ENCODE measurements around the gene ZNF773. TPM values are rescaled to one million over a fixed set of nuclear protein-coding genes. Genes with fewer than 3 reads are reported as not detected.
"Not testable (repeated sequence)": the region's sequence is repeated elsewhere in the genome, so short reads cannot be mapped to it uniquely, and the experiment has no call there.

The ZNF773 gene
- total and polyA plus RNA-seq, 8 donors: 0.99 to 4.0 (median 3.2) TPM

DNA sequence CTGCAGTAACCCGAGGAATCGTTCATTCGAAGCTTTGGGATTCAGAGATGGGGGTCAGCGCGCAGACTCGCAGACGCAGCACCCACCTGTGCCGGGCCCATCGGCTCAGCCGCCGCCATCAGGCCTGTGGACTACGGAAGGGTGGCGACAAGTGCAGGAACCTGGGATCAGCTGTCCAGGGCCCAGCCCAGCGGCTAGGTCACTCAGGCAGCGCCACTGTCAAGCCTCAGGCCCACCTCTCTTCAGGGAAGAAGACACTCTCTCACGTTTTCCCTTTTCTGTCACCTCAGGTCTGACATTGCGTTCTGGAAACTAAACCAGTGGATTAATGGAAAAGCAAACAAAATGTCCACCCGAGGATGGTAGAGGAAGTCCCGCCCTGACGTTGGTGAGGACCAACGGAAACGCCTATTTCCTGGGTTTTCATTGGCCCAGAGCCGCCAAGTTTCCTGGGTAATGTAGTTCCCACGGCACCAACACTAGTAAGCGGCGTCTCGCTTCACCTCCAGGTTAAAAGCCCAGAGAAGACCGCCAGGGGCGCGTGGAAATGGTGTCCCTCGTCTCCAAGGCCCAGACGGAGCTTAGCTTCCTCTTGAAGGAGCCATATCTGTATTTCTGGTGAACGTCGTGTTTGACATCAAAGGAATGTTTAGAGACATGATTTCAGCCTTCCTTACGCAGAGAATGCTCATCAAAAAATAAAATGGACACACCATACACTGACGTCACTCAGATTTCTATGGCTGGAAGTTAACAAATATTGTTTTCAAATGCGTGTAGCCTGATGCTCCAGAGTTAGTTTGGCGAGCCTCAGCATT lies 22.3 kb upstream of the ZNF773 start, which contains the start of gene ZNF772:
TSS of gene ZNF772 (minus strand) at position 376 of the 818 bp plus-strand sequence. CDS start at position 119, 257 bp downstream.
- intact Hi-C loops (cut with DNase I): no loop called here

DNA sequence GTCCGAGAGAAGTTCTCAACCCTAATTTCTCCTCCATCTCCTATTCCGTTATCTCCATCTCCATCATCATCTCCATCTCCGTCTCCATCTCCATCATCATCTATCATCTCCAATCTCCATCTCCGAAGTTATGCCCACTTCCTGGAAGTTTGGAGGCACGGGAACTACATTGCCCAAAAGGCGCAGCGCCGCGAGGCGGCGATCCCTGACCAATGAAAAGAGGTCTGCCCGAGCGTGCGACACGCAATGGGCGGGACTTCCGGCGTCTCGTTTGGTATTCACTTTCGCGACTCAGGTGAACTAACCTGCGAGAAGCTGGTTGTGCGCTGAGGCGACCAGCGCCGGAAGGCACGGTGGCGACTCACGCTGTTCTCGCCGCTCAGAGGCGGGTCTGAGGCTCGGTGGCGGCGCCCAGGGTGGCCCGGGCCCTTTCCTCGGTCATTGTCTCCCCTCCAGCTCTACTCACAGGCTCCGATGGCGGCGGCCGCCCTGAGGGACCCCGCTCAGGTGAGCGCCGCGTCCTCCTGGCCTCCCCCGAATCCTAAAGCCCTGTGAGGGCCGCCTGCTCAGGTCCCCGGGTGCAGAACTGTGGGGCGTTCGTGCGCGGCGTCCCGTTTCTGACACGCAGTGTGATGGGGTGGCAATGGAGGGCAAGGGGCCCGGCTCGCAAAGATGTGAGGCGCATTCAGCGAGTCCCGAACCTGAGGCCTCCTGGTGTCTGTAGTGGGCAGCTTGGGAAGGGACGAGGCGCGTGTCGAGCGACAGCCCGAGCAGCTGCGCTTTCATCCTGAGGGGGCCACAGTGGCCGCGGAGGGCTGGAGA lies 12.1 kb upstream of the ZNF773 start, which contains the start of gene ZNF419:
TSS of gene ZNF419 (plus strand) at position 274 of the 822 bp plus-strand sequence. CDS start at position 475, 201 bp downstream.
- peak; percentile 99 to 100 (median 100) for ATAC-seq
- peak within 1 kb of the TSS; percentile 29 to 69 (median 57) for H3K27ac ChIP-seq
- WGBS, 2 donors: 1% methylated on average over 54 to 58 of the region's 69 CpGs
- H3K9me3 ChIP-seq; intact Hi-C loops (cut with DNase I); H3K36me3 ChIP-seq; H3K4me1 ChIP-seq; H3K27me3 ChIP-seq: not testable (repeated sequence)
- DNase-seq: peak; percentile 91 to 97 (median 94)
- peak; percentile 66 for FAIRE-seq
- H3K4me3 ChIP-seq: peak within 1 kb of the TSS; percentile 62 to 96 (median 85)

More for the DNA sequence above, 22.3 kb upstream of the ZNF773 start, which contains the start of gene ZNF772:
- H3K27ac ChIP-seq: peak within 1 kb of the TSS in 3 of 4 donors; percentile 34 to 69 (median 53)
- peaks cover 0 to 28% (median 10%) of the 10 kb centered on the region in 3 donors for H3K36me3 ChIP-seq
- peaks cover 0 to 19% (median 8%) of the 10 kb centered on the region in 4 donors for H3K9me3 ChIP-seq
- WGBS, 2 donors: 6 to 9% methylated on average over 38 of the region's 38 CpGs
- H3K4me3 ChIP-seq: peak within 1 kb of the TSS; percentile 40 to 73 (median 58)
- TF ChIP-seq, protein P1, sequence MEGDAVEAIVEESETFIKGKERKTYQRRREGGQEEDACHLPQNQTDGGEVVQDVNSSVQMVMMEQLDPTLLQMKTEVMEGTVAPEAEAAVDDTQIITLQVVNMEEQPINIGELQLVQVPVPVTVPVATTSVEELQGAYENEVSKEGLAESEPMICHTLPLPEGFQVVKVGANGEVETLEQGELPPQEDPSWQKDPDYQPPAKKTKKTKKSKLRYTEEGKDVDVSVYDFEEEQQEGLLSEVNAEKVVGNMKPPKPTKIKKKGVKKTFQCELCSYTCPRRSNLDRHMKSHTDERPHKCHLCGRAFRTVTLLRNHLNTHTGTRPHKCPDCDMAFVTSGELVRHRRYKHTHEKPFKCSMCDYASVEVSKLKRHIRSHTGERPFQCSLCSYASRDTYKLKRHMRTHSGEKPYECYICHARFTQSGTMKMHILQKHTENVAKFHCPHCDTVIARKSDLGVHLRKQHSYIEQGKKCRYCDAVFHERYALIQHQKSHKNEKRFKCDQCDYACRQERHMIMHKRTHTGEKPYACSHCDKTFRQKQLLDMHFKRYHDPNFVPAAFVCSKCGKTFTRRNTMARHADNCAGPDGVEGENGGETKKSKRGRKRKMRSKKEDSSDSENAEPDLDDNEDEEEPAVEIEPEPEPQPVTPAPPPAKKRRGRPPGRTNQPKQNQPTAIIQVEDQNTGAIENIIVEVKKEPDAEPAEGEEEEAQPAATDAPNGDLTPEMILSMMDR (IDR thresholded peaks at IDR 0.05): peak in 3 of 4 donors; percentile 12 to 32 (median 29)
- peak; percentile 100 for ATAC-seq
- DNase-seq: peak; percentile 81 to 93 (median 87)
- H3K4me1 ChIP-seq: peaks cover 0 to 4% (median 0%) of the 10 kb centered on the region in 3 donors
- FAIRE-seq: peak; percentile 76
- H3K27me3 ChIP-seq: no peaks in the 10 kb centered on the region

DNA sequence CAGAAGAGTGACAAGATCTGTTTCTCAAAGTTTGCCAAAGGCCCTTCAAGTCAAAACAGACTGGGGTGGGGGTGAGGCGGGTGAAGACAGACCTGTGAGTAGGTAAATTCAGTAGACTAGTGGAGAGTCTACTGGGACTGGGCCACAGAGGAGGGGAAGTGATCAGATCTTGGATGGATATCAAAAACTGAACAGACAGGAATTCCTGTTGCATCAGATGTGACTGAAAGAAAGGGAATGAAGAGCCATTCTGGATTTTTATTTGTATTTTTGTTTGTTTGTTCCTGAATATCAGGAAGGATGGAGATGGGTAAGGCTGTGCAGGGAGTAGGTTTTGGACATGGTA lies 11.5 kb upstream of the ZNF773 start:
- peak in 3 of 4 donors; percentile 3 to 47 (median 20) for ATAC-seq
- Histone ChIP-seq H3K36me3 (peaks cover 0 to 12% (median 8%) of the 10 kb centered on the region in 3 donors), H3K4me3 (peak overlapping the region in 1 of 4 donors; percentile 18)
- WGBS, 2 donors: no CpG with 5 or more reads among the region's 1 CpG
- H3K9me3 ChIP-seq; DNase-seq; H3K4me1 ChIP-seq; H3K27ac ChIP-seq; FAIRE-seq; H3K27me3 ChIP-seq; intact Hi-C loops (cut with DNase I): not testable (repeated sequence)

DNA sequence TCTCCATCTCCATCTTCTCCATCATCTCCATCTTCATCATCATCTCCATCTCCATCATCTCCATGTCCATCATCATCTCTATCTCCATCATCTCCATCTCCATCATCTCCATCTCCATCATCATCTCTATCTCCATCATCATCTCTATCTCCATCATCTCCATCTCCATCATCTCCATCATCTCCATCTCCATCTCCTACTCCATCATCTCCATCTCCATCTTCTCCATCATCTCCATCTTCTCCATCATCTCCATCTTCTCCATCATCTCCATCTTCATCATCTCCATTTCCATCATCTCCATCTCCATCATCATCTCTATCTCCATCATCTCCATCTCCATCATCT lies 432 bp upstream of the ZNF773 start:
- H3K9me3 ChIP-seq; FAIRE-seq; ATAC-seq; H3K27me3 ChIP-seq; DNase-seq; intact Hi-C loops (cut with DNase I); H3K27ac ChIP-seq; H3K4me3 ChIP-seq; H3K36me3 ChIP-seq; H3K4me1 ChIP-seq: not testable (repeated sequence)

DNA sequence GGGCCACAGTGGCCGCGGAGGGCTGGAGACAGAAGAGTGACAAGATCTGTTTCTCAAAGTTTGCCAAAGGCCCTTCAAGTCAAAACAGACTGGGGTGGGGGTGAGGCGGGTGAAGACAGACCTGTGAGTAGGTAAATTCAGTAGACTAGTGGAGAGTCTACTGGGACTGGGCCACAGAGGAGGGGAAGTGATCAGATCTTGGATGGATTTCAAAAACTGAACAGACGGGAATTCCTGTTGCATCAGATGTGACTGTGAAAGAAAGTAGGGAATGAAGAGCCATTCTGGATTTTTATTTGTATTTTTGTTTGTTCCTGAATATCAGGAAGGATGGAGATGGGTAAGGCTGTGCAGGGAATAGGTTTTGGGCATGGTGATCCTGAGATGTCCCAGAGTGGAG lies 662 bp downstream of the ZNF773 start:
- H3K9me3 ChIP-seq; H3K36me3 ChIP-seq; intact Hi-C loops (cut with DNase I); H3K27ac ChIP-seq; H3K27me3 ChIP-seq; DNase-seq; H3K4me1 ChIP-seq; FAIRE-seq: not testable (repeated sequence)
- ATAC-seq: peak; percentile 7 to 51 (median 18)
- 3 to 4% methylated on average over 1 of the region's 4 CpGs for WGBS, 2 donors
- peak overlapping the region in 2 of 4 donors; percentile 49 to 58 for H3K4me3 ChIP-seq

DNA sequence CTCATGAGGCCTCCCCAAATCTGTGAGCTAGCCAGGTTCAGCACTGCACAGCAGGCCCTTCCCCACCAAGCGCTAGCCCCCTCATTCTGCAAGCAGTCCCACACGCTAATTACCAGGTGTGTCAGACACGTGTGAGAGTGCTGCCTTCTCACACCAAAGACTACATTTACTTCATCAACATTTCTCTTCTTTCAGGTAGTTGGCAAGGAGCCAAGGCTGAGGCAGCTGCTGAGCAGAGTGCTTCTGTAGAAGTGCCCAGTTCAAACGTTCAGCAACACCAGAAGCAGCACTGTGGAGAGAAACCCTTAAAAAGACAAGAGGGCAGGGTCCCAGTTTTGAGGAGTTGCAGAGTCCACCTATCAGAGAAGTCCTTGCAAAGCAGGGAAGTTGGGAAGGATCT lies 6.4 kb downstream of the ZNF773 start:
- H3K4me3 ChIP-seq: no peak overlapping the region
- no peak for FAIRE-seq

More for the DNA sequence above, 6.4 kb downstream of the ZNF773 start:
- Histone ChIP-seq H3K27me3 (no peaks in the 10 kb centered on the region), H3K9me3 (no peaks in the 10 kb centered on the region), H3K36me3 (peaks cover 4 to 25% (median 17%) of the 10 kb centered on the region in 3 donors), H3K4me1 (no peaks in the 10 kb centered on the region), H3K27ac (no peak overlapping the region)
- DNase-seq (no peak), ATAC-seq (no peak)
- WGBS, 2 donors: 65 to 89% methylated on average over 4 of the region's 4 CpGs
- intact Hi-C loops (cut with DNase I): no loop called here
- TF ChIP-seq, protein P1 (IDR thresholded peaks at IDR 0.05): no peak

All from pancreas (tissue), 10 donors.